Effector CD8-positive, alpha-beta T cell (primary cell): ENCODE data around the gene DUSP12.
"Not testable (repeated sequence)": the region's sequence is repeated elsewhere in the genome, so short reads cannot be mapped to it uniquely, and the experiment has no call there.

Experiments
- DNase-seq: peaks from one replicate; lab custom pipeline; 2025; lab: John Stamatoyannopoulos, UW

Gene DUSP12

DNA sequence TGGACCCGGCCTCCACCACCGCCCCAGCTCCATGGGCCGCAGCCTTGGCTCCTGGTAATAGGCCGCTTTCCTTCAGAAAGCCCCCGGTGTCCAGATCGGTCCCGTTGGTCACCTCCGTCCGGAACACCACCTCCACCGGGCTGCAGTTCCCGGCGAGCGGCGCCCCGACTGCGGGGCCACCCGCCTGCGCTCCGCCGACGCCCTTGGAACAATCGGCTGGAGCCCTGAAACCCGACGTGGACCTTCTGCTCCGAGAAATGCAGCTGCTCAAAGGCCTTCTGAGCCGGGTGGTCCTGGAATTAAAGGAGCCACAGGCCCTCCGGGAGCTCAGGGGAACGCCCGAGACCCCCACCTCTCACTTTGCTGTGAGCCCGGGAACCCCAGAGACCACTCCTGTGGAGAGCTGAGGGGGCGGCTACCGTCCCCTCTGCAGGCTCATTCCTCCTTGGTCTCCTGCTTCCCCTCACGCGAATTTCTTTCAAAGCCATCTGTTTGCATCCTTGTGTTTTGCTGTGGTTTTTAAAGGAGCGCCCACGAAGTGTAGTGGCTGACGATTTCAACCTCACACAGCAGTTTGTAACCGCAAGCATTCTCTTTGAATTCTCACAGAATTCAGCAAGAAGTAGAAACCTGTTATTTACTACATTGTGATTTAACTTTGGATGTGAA, 22.2 kb upstream of the DUSP12 start:
- DNase-seq, result peak; percentile 13

DNA sequence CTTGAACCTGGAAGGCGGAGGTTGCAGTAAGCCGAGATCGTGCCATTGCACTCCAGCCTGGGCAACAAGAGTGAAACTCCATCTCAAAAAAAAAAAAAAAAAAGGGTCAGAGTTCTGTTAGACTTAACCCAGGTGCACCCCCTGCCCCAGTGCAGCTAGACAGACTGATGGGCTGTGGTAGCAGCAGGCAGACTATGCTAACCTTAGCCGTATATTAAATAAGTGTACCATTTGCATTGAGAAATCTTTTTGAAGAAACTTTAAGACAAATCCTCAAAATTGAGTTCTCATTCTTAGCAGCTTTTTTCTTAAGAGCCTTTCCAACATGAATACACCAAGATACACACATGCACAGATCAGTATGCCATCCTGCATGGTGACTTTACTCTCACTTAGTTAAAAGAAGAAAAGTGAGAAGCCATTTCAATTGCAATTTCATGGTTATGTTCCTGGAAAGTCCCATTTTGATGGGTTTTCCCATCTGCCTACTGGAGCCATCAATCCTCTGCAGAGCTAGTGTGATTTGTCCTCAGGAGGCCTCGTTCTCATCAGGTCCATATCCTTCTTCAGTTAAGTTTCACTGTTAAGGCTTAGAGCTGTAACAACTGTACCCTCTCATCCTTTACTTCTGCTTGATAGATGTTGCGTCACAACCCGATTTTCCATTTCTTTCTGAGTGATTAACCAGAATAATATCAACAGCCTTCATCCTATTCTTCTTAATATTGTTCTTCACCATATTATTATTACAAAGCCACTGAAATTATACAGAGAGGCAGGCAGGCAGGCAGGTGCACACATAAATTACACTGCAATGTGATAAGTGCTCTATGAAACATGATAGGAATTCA, 21.0 kb upstream of the DUSP12 start:
- DNase-seq, result no peak

DNA sequence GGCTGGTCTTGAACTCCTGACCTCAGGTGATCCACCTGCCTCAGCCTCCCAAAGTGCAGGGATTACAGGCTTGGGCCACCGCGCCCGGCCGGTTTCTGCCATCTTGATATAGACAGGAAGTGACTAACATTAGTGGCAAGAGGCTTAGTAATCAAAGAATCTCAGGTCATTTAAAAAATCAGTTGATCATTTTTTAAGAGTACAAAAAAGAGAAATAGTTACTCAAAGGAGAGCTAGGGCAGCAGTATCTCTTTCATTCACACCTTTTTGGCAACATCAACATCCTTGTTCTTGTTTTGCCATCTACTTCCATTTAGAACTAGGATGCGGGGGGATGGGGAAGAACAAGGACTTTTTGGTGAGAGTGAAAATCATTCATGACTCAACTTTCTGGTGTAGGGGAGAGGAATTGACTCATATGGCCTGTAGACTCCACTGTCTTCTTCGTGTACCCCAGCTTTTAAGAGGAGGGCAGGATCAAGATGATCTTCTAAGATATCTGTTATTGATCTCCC, 19.5 kb upstream of the DUSP12 start:
- DNase-seq, result no peak

DNA sequence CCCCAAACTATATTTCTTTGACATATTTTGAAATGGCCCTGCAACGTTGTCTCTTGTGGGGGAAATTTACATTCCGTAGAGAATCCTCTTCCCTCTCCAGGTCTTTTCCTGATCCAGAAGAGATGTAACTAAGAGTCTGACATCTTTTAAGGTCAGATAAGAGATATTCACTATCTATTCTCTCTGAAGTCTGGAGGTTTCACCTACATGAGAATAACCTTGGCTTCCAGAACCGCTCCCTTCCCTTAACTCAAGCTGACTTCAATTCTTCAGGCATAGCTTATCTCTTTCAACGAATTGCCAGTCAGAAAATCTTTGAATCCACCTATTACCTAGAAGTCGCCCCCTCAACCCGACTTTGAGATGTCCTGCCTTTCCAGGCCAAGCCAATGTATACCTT, 18.3 kb upstream of the DUSP12 start:
- DNase-seq, result no peak

DNA sequence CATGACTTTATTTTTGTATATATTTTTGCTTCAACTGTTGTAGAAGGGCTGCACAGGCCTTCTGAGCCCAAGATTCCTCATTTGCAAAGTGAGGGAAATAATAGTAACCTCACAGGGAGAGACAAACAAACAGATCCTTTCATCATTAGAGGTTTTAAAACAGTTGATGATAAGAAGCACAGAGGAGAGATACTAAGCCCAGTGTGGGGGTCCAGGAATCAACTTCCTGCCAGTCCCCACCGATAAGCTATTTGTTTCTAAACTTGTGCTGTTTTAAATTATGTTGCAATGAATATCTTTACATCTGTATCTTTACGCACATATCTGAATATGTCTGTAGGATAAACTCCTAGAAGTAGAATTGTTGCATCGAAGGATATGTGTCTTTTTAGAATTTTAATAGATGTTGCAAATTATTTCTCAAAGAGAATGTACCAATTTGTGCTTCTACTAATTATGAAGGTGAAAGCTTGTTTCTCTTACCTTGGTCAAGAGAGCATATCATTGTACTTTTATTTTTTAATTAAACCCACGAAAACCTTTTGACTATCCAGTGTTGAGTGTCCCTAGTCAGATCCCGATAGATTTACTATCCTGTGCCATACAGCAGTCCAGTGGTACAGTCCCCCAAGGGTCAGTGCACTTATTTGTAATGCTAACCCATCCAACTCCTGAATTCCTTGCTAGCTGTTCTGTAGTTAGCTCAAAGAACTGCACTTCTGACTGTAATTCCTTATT, 17.4 kb upstream of the DUSP12 start:
- DNase-seq, result no peak

DNA sequence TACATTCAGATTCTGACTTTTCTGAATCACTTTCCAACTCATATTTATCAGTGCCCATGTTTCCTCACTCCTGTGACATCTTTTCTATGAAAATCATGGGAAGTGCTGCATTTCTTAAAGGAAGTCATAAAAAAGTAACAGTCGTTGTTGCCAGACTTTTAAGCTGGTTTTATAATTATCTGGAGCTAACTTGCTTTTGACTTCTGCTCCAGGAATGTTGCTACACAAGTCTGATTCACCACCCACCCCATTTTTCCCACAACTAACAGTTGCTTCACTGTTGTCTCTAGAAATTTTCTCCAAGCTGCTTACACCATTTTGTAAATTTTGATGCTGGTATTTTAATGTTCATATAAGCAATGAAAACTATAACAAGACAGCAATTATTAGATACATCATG, 16.1 kb upstream of the DUSP12 start:
- DNase-seq, result no peak

DNA sequence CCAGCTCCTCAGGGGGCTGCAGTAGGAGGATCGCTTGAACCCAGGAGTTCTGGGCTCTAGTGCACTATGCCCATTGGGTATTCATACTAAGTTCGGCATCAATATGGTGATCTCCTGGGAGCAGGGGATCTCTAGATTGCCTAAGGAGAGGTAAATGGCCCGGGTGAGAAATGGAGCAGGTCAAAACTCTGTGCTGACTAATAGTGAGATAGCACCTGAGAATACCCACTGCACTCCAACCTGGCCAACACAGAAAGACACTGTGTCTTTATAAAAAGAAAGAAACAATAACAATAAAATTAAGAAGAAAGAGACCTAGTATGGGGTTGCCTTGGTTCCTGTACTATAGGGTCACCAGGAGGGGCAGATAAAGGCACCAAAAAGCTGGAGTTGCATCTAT, 13.7 kb upstream of the DUSP12 start:
- no peak for DNase-seq

DNA sequence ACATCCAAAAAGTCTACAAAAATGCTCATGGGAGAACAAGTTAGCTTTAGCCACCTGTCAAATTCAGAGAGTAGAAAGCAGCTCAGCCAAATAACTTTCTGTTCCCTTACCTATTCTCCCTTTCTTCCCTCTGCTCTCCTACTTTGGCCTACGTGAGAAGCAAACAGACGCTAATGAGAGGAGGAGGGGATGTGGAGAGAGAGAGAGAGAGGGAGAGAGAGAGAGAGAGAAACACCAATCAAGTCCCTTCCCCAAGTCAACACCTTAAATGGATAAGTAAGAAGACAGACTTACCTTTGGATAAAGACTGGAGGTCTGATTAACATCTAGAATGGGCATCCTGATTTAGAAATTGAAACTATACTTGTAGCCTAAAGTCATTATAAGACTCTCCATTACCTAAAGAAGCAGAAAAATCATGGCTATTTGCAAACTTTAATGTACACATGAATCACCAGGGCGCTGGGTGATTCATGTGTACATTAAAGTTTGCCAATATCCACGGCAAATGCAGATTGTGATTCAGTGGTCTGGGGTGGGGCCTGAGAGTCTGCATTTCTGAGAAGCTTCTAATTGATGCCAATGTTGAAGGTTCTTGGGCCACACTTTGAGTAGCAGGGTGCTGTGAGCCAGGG, 13.1 kb upstream of the DUSP12 start:
- no peak for DNase-seq

DNA sequence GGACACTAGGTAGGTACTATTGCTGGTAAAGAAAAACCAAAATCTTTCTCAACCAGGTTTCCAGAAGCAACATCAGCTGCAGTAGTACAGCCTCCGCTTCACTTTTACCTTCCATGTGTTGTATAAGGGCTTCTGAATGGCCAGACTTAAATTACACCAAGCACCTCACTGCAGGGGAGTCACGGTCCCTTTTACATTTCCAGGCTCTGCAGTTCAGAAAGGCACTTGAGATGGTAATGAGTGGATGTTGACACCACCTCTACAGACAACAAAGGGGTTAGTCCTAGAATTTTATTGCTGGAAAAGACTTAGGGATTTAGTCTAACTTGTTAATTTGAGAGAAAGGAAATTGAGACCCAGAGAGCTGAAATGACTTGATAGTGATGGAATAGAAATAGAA, 12.0 kb upstream of the DUSP12 start:
- no peak for DNase-seq

DNA sequence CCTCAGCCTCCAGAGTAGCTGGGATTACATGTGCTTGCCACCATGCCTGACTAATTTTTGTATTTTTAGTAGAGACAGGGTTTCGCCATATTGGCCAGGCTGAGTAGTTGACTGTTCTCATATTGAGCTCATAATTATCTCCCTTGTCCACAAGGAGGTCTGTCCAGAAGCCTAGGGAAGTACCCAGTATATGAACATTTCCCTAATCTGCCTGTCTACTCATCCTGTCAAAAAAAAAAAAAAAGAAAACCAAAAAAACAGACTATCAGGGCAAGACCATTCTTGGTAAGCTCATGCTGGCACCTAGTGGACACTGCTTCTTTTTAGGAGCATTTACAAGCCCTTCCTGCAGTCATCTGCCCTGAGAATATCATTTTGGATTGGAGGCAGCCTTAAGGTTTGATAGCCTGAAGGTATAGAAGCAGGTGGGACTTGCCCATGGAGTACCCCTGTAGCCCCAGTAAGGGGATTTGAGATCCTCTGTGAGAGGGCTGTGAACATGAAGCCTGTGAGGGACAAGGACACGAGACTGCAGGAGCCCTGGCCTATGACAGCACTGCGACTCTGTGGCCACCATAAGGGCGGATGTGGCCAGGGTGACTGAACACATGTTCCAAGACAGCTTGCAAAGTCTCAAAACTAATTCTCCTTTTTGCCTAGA, 10.8 kb upstream of the DUSP12 start:
- peak; percentile 11 for DNase-seq

DNA sequence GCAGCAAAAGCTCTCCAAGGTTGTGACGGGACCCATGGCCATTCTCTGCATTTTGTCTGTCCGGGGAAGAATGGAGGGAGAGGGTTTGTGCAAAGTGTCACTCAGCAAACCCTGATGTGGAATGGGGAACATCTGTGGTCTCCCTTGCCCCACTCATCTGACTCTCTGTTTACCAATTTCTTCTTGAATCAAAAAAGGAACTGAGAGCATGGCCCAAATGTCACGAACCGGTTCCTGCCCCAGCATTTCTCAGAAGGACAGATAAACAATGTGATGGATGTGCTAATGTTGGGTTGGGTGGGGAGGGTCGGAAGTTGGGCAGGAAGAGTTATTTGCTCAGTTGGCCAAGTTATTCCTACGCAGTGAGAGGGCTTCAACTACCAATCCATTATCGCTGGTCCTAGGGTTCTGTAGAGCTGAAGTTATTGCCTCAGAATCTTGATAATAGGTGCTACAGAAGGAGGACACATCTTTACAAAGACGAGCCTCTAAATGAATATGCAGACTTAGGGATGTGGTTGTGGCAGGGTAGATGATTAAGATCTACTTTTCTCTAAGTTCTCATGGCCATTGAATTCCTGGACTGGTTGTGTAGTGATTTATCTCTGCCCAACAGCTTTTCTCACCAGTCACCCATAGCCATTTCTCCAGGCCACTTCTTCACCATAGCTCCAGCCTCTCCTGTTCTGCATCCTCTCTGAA, 9.6 kb upstream of the DUSP12 start:
- no peak for DNase-seq

DNA sequence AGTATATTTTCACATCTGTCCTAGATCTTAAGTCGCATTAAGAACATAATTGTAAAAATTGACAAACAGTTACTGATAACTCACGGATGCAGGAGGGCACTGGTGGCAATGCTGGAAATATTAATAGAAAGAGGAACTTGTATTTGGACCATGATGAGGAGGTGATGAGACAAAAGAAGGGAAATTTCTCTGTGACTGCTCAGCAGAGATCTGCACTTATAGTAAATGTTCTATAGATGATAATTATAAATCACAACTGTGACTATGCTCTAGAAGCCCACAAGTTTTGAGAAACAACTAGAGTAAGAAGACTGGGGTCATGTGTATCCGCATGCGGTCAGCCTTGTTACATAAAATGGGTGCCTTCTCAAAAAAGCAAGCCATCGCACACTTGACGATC, 8.7 kb upstream of the DUSP12 start:
- DNase-seq, result no peak

DNA sequence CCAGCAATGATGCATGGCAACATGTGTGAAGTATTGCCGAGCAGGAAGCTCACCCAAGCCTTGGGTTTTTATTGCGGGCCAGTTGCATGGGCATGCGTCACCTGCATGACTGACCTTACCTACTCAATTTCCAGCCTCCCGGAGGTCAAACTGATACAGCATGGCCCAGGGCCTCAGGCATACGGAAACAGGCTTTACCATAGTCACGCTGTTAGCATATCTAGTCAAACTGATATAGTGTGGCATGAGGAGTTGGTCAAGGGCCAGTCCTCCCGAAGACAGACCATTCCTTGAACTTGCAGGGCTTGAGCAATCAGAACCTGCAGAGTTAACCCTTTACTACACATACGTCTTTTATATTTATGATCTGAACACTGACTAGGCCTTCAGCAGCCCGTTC, 6.4 kb upstream of the DUSP12 start:
- no peak for DNase-seq

DNA sequence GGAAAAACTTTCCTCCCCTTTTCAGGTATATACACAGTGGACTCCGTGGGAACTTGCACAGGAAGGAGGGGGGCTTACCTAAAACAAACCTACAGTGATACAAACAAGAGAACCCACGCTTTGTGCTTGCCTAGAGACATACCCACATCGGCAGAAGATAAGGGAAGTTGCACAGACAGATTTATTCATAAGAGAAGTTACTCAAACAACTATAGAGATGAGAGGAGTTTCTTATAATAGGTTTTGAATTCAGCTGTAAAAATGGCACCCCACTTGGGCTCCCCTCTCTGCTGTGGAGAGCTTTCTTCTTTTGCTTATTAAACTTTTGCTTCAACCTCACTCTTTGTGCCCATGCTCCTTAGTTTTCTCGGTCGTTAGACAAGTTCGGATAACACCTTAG, 1.8 kb upstream of the DUSP12 start:
- DNase-seq, result no peak

DNA sequence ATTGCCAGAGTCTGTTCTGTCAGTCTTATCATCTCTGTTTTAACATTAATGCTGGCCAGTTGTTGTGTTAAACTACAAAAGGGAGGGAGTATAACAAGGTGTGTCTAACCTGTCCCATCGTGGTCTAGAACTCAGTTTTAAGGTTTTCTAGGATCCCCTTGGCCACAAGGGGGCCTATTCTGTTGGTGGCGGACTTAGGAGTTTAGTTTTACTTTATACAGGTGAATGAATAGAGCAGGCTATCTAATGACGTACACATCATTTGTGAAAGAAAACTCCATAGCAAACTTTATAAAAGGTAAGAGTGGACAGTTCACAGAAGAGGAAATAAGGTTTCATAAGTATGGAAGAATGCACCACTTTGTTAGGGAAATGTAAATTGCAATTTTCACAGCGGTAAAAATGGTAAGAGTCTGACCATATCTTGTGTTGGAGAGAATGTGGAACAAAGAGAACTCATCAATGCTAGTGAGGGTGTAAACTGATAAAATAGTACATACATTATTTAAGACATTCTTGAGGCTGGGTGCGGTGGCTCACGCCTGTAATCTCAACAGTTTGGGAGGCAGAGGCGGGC, 14.0 kb downstream of the DUSP12 start:
- peak; percentile 34 for DNase-seq

DNA sequence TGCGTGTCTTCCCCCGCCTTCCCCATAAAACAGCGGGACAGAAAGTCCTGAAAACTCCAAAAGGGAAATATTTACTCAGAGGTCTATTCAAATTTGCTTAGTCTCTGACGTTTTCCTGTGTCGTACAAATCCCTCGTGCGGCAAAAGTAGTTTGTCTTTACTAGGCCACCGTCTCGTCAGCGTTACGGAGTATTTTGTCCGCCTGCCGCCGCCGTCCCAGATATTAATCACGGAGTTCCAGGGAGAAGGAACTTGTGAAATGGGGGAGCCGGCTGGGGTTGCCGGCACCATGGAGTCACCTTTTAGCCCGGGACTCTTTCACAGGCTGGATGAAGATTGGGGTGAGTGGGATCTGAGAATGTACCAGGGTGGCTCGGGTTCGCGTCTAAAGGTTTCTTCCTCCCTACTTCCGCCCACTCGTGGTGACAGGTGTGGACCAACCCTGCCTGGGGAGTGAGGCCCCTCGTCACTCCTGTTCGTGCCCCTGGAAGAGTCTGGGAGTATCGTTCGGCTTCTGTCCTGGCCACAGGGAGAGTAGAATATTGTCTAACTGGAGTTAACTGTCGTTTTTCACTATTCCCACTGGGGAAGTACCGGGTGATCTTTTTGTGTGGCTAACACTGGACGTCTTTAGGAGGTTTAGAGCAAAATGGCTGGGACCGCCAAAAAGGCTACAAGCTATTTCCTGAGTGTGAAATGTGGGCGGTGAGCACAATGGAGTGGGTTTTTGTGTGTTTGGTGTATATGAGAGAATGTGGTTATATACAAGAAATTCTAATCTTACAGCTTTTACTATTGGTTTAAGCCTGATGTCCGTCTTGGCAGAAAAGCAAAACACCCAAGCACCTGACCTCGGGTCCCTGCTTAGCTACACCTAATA, 16.8 kb downstream of the DUSP12 start, which contains the start of gene ATF6:
TSS of gene ATF6 (plus strand) at position 219 of the 880 bp plus-strand sequence. CDS start at position 260, 41 bp downstream.
- DNase-seq, result peak; percentile 64

DNA sequence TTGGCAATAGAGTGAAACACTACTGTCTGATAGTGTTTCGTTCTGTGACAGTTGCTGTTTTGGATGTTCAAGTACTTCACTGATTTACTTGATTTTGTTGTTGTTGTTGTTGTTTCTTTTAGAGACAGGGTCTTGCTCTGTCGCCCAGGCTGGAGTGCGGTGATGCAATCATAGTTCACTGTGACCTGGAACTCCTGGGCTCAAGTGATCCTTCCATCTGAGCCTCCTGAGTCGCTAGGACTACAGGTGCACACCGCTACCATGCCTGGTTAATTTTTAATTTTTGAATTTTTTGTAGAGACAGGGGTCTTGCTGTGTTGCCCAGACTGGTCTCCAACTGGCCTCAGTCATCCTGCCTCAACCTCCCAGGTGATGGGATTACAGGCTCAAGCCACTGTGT, 18.9 kb downstream of the DUSP12 start:
- DNase-seq, result no peak

DNA sequence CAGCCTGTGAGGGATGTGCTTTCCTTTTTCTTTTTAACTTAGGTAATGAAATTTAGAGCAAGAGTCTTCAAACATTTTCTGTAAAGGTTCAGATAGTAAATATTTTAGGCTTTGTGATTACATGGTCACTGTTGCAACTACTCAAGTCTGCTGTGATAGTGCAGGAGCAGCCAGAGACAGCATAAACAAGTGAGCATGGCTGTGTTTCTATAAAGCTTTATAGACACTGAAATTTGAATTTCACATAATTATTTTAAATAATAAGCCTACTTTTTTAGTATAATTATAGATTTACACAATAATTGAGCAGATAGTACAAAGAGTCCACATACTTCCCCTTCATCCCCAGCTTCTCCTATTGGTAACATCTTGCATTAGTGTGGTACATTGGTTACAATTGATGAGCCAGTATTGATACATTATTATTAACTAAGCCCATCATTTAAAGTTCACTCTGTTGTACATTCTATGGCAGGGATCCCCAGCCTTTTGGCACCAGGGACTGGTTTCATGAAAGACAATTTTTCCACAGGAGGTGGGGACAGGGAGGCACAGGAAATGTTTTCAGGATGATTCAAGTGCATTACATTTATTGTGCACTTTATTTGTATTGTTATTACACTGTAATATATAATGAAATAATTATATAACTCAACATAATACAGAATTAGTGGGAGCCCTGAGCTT, 19.5 kb downstream of the DUSP12 start:
- DNase-seq, result no peak

DNA sequence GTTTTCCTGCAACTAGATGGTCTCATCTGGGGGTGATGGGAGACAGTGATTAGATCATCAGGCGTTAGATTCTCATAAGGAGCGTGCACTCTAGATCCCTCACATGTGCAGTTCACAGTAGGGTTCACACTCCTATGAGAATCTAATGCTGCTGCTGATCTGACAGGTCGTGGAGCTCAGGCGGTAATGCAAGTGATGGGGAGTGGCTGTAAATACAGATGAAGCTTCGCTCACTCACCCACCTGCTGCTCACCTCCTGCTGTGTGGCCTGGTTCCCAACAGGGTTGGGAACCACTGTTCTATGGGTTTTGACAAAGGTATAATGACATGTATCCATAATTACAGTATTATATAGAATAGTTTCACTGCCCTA, 20.1 kb downstream of the DUSP12 start:
- not testable (repeated sequence) for DNase-seq
